ENCODE results near the gene PRICKLE4.
A peak's percentile ranks its signal among the peaks of the same experiment; 100 is the strongest.

Gene PRICKLE4

GRCh38 chr6:41774841-41775240 is 5.7 kb upstream of the PRICKLE4 start:
- no peak for DNase-seq

DNA sequence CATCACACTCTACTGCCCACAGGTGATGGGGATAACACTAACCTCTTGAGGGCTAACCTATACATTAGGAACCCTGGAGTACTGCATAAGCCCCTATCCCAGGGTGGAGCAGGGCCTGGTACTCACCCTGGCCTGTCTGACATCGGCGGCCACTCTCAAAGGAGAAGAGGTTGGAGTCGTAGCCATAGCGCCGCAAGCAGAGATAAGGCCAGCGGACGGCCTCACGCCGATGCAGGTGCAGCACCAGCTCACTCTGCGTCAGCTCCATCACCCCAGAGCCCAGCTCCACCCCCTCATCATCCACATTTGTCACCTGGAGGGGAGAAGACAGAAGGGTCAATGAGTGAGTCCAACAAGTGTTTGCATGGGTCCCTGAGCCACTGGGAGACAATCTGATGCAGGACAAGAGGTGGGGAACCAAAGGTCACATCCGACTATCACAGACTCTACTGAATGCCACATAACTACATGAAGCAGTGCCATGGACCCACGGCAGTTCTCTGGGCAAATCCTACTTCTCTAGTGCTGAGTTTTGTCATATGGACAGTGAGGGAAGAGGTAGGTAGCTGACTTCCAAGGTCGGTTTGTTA is 5.2 kb upstream of the PRICKLE4 start:
- DNase-seq, result no peak

DNA sequence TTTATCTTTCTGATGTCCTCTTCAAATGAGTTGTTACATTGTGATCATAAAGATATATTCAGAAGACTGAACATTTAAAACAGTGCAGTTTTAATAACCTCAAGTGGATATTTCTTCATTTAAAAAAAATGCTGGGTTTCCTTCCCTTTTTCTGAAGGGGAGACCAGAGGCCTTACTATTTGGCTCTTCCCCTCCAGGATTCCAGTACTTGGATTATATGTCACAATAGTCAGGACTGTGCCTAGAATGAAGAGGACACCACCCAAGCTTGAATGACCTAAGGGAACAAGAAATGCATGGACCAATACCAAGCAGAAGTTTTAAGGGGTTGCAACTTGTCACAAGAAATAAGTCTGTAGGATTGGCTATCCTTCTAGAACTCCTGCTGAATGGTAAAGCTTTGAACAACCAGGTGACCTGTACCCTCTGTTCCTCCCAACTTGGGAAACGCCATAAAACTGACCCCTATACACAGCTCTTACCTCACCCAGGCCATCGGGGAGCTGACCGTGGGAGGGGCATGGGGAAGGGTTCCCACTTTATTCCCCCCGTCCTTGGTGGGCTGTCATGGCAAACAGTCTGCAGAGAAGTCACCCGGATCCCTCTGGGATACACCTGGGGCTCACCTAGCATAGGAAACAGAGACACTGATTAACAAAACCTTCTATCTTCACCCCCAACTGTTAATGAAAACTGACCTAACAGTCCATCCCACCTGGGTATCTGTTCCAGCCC is 2.9 kb upstream of the PRICKLE4 start:
- no peak for DNase-seq

GRCh38 chr6:41778895-41779294 is 1.7 kb upstream of the PRICKLE4 start:
- no peak for DNase-seq

DNA sequence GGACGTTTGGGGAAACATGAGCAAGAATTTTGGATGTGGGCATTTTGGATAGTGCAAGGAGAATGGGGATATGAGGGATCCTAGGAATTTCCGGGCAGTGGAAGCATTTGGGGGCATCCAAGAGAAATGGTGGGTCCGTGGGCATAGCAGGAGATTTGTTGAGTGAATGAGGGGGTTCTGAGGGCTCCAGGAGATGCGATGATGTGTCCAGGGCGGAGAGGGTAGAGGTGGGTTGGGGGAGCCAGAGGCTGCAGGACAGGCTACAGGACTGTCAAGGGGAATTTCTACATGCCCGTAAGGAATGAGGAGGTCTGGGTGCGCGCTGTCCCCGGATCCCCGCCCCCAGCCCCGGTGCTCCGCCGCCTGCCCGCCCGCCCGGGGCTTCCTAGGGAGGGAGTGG is 1.2 kb upstream of the PRICKLE4 start:
- DNase-seq, result no peak

DNA sequence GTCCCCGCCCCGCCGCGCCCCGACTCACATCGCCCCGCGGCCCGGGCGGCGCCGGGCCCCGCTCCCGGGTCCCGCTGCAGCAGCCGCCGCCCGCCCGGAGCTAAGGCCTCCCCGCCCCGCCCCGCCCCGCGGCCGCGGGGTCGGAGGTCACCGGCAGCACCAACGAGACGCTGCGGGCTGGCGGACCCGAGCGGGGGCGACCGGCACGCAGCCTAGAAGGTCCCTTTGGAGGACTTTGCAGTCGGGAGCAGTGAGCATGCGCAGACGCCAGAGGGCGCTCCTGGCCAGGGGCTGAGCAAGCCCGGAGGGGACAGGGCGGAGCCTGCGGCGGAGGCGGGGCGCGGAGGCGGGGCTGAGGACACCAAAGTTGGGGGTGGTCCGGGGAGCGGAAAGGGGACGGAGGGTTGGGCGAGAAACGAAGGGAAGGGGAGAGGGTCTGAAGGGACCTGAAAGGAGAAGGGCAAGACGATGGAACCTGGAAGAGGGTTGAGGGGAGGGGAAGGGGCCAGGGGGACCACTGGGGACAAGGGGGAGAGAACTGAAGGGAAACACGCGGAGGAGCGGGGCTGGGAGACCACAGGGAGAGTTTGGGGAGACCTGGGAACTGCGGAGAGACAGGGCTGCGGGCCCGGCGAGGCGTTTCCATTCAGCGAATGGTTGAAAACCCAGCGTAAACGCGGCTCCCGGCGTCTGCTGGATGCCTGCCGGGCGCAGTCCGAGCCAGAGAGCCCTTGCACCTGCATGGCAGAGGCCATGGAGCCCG is 613 bp upstream of the PRICKLE4 start, which contains the start of gene FRS3:
TSS of gene FRS3 (minus strand) at position 113 of the 763 bp plus-strand sequence. CDS start 2,913 bp downstream, outside the sequence.
- DNase-seq, result peak; percentile 100

DNA sequence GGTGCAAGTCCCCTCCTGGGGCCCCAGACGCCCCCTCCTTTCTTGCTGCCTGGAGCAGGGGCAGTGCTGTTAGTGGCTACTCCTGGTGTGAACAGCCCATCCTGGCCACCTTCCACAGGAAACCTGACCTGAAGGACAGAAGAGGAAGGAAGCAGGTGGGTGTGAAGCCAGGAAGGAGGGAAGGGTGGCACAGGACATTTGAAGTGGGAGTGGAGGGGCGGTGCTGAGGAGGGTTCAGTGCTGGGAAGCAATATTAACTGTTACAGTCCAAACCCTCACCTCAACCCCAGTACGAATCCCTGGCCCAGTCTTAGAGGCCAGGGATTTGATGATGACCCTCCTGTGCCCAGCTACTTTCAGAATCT is 766 bp downstream of the PRICKLE4 start:
- DNase-seq, result no peak

- DNase-seq, result no peak
These were observed 2.7 kb downstream of the PRICKLE4 start for GRCh38 chr6:41783106-41783780.

DNA sequence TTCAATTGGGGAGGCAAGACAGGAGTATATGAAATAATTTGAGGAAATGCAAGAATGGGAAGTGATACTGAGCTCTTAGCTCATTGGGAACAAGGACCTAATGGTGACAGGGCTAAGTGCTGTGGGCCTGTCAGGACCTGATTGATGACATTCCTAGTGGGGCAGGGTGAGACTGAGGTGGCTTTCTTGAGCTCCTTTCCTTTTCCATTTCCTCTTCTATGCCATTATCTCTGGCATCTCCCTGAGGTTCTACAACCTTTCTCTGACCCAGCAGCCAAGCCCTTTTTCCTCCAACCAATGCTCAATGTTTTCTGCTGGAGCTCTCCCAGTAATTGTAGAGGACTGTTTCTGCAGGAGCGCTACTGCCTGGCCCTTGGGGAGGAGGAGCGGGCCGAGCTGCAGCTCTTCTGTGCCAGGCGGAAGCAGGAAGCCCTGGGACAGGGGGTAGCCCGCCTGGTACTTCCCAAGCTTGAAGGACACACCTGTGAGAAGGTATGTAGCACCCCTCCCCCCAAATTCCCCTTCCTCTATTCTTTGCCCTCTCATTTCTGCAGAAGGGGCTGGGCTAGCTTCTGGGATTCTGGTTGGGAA is 4.1 kb downstream of the PRICKLE4 start:
- no peak for DNase-seq

DNA sequence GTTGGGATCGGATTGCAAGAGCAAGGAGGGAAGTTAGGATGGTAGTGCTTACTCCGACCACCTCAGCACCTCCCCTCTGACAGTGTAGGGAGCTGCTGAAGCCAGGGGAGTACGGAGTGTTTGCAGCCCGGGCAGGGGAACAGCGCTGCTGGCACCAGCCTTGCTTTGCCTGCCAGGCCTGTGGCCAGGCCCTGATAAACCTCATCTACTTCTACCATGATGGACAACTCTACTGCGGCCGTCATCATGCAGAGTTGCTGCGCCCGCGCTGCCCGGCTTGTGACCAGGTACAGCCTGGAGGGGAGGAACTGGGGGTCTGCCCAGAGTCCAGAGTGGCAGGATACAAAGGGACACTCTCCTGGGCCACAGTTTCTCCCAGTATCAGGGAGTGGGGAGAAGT is 4.7 kb downstream of the PRICKLE4 start:
- DNase-seq, result no peak

GRCh38 chr6:41785689-41786450 is 5.3 kb downstream of the PRICKLE4 start:
- no peak for DNase-seq

DNA sequence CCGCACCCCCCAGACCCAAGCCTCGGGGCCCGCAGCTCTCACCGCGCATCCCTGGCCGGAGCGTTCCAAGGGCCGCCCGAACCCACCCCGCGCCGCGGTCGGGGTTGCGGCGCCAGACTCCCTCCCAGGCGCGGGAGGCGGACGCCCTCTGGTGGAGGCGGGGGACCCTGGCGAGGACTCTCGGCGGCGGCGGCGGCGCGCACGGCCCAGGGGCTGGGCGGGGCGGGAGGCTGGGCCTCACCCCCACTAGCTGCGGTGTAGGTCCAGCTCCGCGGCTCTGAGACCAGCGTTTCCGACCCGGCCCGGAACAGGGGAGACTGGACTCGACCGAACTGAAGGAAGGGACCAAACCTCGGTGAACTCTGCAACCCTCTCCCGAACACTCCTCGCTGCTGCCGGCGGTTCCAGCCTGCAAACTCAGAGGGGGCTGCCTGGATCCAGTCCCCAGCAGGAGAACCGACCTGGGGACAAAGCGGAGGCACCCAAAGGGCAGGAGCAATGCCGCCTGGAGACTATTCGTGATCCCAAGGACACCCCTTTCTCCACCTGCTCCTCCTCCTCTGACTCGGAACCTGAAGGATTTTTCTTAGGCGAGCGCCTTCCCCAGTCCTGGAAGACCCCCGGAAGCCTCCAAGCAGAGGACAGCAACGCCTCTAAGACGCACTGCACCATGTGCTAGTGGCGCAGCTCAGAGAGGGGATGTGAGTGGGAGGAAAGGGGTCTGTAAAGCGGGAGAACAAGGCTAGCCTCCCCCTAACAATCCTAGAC is 6.1 kb downstream of the PRICKLE4 start:
- peak; percentile 87 to 88 for DNase-seq

DNA sequence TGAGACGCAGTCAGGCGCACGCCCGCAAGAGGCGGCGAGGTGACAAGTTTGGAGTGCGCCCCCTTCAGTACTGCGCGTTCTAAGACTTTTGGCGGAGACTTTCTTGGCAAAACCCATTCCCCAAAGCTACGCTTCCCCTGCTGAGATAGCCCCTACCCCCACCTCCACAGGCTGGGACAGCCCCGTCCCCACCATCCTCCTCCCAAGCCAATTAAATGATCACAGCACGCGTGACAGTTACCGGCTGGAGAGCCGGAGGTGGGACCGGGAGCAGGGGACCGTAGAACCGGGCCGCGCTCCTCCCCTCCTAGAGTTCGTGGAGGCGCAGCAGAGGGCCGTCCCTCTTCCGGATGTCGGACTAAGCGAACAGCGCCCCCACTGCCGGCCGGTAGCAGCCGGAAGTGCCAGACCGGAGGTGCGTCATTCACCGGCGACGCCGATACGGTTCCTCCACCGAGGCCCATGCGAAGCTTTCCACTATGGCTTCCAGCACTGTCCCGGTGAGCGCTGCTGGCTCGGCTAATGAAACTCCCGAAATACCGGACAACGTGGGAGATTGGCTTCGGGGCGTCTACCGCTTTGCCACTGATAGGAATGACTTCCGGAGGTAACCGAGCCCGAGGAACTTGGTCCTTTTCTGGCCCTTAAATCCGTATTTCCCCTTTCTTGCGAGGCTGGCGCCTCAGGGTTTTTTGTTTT is 6.8 kb downstream of the PRICKLE4 start, which contains the start of gene TOMM6:
TSS of gene TOMM6 (plus strand) at position 476 of the 699 bp plus-strand sequence. CDS start at position 480, 4 bp downstream.
- peak; percentile 94 to 96 for DNase-seq

DNA sequence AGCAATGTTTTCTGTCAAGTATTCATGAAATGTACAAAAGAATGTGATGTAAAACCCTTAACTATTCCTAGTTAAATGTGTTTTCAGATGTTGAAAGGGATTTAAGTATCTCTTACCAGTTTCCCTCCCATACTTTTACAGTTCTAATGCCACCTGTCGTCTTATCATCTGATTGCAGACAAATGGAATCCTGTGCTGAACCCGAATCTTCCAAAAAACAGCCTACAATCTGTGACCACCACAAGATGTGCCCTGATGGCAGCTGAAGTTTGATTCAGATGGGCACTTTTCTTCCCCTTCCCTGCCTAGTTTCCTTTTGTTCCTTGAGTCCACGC is 8.8 kb downstream of the PRICKLE4 start:
- no peak for DNase-seq

GRCh38 chr6:41790045-41790444 is 9.5 kb downstream of the PRICKLE4 start:
- DNase-seq, result no peak

DNA sequence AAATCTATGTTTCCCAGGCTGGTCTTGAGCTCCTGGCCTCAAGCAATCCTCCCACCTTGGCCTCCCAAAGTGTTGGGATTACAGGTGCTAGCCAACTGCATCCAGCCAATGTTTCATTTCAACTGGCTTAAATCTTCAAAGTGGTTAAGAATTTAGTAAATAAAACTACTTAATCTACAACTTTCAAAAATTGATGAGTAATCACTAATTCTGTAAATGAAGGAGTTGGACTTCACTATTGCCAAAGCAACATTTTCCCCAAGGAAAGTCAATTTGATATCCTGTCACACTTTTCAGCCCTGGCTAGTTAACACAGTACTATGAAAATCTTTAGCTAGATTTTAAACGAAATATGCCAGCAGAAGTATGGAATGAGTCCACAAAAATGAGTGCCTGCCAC is 10.7 kb downstream of the PRICKLE4 start:
- no peak for DNase-seq

DNA sequence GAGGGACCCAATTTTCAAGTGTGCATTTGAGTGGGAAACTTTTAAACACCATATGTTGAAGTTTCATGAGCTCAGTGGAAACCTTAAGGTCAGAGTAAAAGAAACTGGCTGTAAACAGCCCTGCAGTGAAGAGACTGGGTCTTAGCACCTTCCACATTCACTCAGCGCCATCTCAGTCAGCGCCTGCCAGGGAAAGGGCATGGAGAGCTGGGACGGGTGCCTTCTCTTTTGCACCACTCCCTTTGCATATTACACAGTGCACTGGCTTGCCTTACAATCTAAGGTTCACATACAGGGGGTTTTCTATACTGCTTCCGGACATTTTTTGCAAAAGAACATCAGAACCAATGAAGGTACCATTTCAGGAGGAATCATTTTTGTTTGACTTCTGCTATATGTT is 11.4 kb downstream of the PRICKLE4 start:
- DNase-seq, result no peak

DNA sequence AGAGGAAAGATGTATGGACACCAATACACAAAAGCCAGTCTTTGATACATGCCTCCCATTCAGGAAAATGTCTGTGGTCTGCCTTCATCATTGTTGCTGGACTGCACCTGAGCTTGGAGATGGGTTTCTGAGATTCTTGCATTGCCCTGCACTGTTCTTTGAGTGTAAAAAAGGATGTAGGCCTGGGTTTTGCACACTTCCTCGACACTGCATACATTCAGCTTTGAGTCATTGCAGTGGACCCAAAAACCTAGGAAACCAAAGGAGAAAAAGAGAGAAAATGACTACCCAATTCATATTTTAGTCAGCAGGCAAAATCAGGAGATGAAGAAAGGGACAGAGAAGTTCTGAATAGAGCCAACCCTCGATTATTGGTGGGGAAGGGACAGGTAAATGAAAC is 15.9 kb downstream of the PRICKLE4 start:
- no peak for DNase-seq

DNA sequence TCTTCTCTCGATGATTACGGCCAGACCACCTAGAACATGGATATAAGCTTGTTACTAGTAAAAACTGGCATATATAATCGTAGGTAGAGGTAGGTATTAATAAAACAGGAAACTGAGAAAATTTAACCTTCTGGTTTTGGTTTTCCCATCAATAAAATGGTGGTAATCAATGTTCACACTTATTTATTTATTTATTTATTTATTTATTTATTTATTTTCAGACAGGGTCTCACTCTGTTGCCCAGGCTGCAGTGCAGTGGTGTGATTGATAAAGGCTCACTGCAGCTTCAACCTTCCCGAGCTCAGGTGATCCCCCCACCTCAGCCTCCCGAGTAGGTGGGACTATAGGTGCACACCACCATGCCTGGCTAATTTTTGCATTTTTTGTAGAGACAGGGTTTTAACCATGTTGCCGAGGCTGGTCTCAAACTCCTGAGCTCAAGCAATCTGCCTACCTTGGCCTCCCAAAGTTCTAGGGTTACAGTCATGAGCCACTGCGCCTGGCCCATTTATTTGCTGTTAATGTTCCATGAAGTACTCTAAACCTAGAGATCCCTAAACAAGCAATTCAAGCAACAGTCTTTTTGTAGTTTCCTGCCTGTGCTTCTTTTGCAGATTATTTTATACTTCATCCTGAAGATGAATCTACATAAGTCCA is 18.4 kb downstream of the PRICKLE4 start:
- no peak for DNase-seq

DNA sequence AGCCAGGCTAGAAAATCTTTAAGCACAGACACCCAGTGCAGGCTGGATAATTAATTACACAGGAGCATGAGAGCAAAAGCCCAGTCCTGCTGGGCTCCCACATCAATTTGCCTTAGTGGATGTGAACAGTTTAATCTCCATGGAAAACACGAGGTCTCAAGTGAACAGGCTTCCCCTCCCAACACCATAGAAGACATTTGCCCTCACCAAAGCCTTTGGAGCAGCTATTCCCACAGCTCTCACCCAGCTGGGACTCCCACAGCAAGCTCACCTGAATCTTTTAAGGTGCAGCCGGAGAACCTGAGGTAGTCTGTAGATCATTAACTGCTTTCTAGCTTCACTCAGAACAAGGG is 19.0 kb downstream of the PRICKLE4 start:
- DNase-seq, result no peak

Measured in stimulated activated CD4-positive, alpha-beta T cell treated with anti-CD3 and anti-CD28 coated beads, Interleukin-2, amount 100 ng/mL, for 48 hours (primary cell).